Central memory CD8-positive, alpha-beta T cell (primary cell): Measurements from ENCODE around the gene CFAP73.

ENCODE experiments used
- ATAC-seq: fragments of 150-1000 bp; cut with Tn5 transposase; replicated peaks from 2 replicates; pipeline ENCODE4 v1.10.0; 2022; ENCODE audit warnings: mild to moderate bottlenecking, moderate FRiP score, moderate number of reproducible peaks; ENCODE audit not compliant: poor library complexity, severe bottlenecking; ENCODE audit errors: extremely low read depth
- DNase-seq, 2 donors: peaks; one replicate each; pipeline ENCODE4 v3.0.0; 2021; ENCODE audit warnings: low spot score in 2 of 2
- H3K27ac Mint-ChIP-seq: one replicate; pipeline ENCODE4 v1.8.0; 2022; ENCODE audit warnings: low read depth, mild to moderate bottlenecking, moderate library complexity, mixed read lengths
- H3K27me3 Mint-ChIP-seq: one replicate; pipeline ENCODE4 v1.8.0; 2022; ENCODE audit warnings: mixed read lengths
- H3K36me3 Mint-ChIP-seq: one replicate; pipeline ENCODE4 v1.8.0; 2022; ENCODE audit warnings: mild to moderate bottlenecking, moderate library complexity, mixed read lengths; ENCODE audit not compliant: insufficient read depth
- H3K4me1 Mint-ChIP-seq: one replicate; pipeline ENCODE4 v1.8.0; 2022; ENCODE audit warnings: mixed read lengths
- H3K4me3 Mint-ChIP-seq: one replicate; pipeline ENCODE4 v1.8.0; 2022; ENCODE audit warnings: mild to moderate bottlenecking, moderate library complexity, mixed read lengths
- H3K9me3 Mint-ChIP-seq: one replicate; pipeline ENCODE4 v1.8.0; 2022; ENCODE audit warnings: mixed read lengths

CFAP73 gene

GRCh38 chr12:113184098-113184899 lies 34.8 kb downstream of the CFAP73 start:
- no peak for DNase-seq
- peak overlapping the region; percentile 86 for H3K4me3 Mint-ChIP-seq
- H3K27me3 Mint-ChIP-seq = no peaks in the 10 kb centered on the region
- H3K27ac Mint-ChIP-seq = peak overlapping the region; percentile 91
- peaks cover 29% of the 10 kb centered on the region for H3K36me3 Mint-ChIP-seq
- peak; percentile 67 for ATAC-seq
- no peaks in the 10 kb centered on the region for H3K9me3 Mint-ChIP-seq
- H3K4me1 Mint-ChIP-seq = peaks cover 23% of the 10 kb centered on the region

DNA sequence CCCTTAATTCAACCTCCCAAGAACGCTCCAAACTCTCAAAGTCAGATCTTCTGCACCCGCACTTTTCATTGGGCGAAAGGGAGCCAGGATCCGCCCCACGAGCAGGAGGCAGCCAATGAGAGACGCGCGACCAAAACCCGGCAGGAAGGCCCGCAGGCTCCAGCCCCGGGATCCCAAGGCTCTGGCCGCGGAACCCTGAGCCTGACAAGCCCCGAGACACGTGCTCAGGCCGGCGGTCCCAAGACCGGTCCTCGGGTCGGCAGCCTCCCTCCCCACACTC lies 35.3 kb downstream of the CFAP73 start:
- peaks cover 26% of the 10 kb centered on the region for H3K4me1 Mint-ChIP-seq

GRCh38 chr12:113185180-113186032 lies 35.9 kb downstream of the CFAP73 start, which contains the start of the genes DDX54 and RITA1:
Gene DDX54 (minus strand): TSS chr12:113185478. CDS start chr12:113185451, 27 bp downstream.
Gene RITA1 (plus strand): TSS chr12:113185721. CDS start chr12:113186747, 1,026 bp downstream.
- Mint-ChIP-seq H3K27ac (peak within 1 kb of the TSS; percentile 91), H3K36me3 (peaks cover 23% of the 10 kb centered on the region), H3K4me3 (peak within 1 kb of the TSS; percentile 86), H3K27me3 (no peaks in the 10 kb centered on the region), H3K4me1 (peaks cover 26% of the 10 kb centered on the region), H3K9me3 (no peaks in the 10 kb centered on the region)
- peak; percentile 74 to 86 for DNase-seq
- ATAC-seq = peak; percentile 59

More for the DNA sequence above, 35.3 kb downstream of the CFAP73 start:
- Mint-ChIP-seq H3K9me3 (no peaks in the 10 kb centered on the region), H3K36me3 (peaks cover 25% of the 10 kb centered on the region), H3K27me3 (no peaks in the 10 kb centered on the region), H3K27ac (peak overlapping the region; percentile 91), H3K4me3 (peak overlapping the region; percentile 86)
- DNase-seq (peak; percentile 83 to 85), ATAC-seq (peak; percentile 83)

- peaks cover 26% of the 10 kb centered on the region for H3K4me1 Mint-ChIP-seq
- no peak for ATAC-seq
- H3K36me3 Mint-ChIP-seq = peaks cover 22% of the 10 kb centered on the region
Measured at GRCh38 chr12:113186033-113186365, 36.5 kb downstream of the CFAP73 start.

GRCh38 chr12:113186666-113187325 lies 37.3 kb downstream of the CFAP73 start:
- DNase-seq (no peak), ATAC-seq (no peak)
- Mint-ChIP-seq H3K36me3 (peaks cover 20% of the 10 kb centered on the region), H3K27me3 (no peaks in the 10 kb centered on the region), H3K27ac (peak overlapping the region; percentile 82), H3K9me3 (no peaks in the 10 kb centered on the region), H3K4me3 (peak overlapping the region; percentile 86), H3K4me1 (peaks cover 26% of the 10 kb centered on the region)

More at GRCh38 chr12:113186033-113186365, 36.5 kb downstream of the CFAP73 start:
- Mint-ChIP-seq H3K27ac (peak overlapping the region; percentile 91), H3K9me3 (no peaks in the 10 kb centered on the region), H3K4me3 (peak overlapping the region; percentile 86), H3K27me3 (no peaks in the 10 kb centered on the region)
- DNase-seq = no peak

- DNase-seq (no peak), ATAC-seq (no peak)
- no peak overlapping the region for H3K27ac Mint-ChIP-seq
- no peaks in the 10 kb centered on the region for H3K9me3 Mint-ChIP-seq
- H3K4me3 Mint-ChIP-seq = no peak overlapping the region
- peaks cover 15% of the 10 kb centered on the region for H3K36me3 Mint-ChIP-seq
- peaks cover 20% of the 10 kb centered on the region for H3K4me1 Mint-ChIP-seq
- H3K27me3 Mint-ChIP-seq = no peaks in the 10 kb centered on the region
Measured at GRCh38 chr12:113189361-113189760, 39.8 kb downstream of the CFAP73 start.

GRCh38 chr12:113190761-113191160 lies 41.2 kb downstream of the CFAP73 start:
- DNase-seq (no peak), ATAC-seq (no peak)
- Mint-ChIP-seq H3K4me1 (peaks cover 20% of the 10 kb centered on the region), H3K27ac (no peak overlapping the region), H3K27me3 (no peaks in the 10 kb centered on the region), H3K36me3 (peaks cover 12% of the 10 kb centered on the region), H3K4me3 (no peak overlapping the region), H3K9me3 (no peaks in the 10 kb centered on the region)

GRCh38 chr12:113191227-113191626 lies 41.7 kb downstream of the CFAP73 start:
- Mint-ChIP-seq H3K27me3 (no peaks in the 10 kb centered on the region), H3K27ac (no peak overlapping the region), H3K9me3 (no peaks in the 10 kb centered on the region), H3K4me1 (peaks cover 17% of the 10 kb centered on the region), H3K36me3 (peaks cover 13% of the 10 kb centered on the region), H3K4me3 (no peak overlapping the region)
- ATAC-seq (no peak), DNase-seq (no peak)

GRCh38 chr12:113194971-113195391 lies 45.5 kb downstream of the CFAP73 start:
- Mint-ChIP-seq H3K27ac (no peak overlapping the region), H3K36me3 (peaks cover 10% of the 10 kb centered on the region), H3K27me3 (no peaks in the 10 kb centered on the region), H3K9me3 (no peaks in the 10 kb centered on the region), H3K4me1 (no peaks in the 10 kb centered on the region), H3K4me3 (no peak overlapping the region)
- DNase-seq = no peak
- ATAC-seq = no peak

DNA sequence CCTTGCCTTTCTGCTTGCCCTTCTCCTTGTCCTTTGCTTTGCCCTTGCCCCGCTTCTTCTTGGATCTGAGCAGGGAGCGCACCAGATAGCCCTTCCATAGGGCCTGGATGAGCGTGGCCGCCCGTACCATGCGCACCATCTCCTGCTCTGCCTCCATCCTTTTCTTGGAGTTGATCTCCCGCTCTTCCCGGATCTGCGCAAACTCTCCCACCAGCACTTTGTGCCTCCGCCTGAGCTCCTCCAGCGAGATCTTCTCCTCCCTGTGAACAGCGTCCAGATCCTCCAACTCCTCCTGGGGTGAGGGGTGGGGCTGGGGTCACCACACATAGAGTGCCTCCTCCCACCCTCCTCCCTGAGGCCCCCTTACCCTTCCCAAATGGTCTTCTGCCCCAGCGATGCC lies 46.1 kb downstream of the CFAP73 start:
- Mint-ChIP-seq H3K4me3 (no peak overlapping the region), H3K27me3 (no peaks in the 10 kb centered on the region), H3K9me3 (no peaks in the 10 kb centered on the region), H3K36me3 (peaks cover 10% of the 10 kb centered on the region), H3K4me1 (no peaks in the 10 kb centered on the region), H3K27ac (peak overlapping the region; percentile 89)
- DNase-seq = no peak
- ATAC-seq = no peak

GRCh38 chr12:113196582-113196981 lies 47.1 kb downstream of the CFAP73 start:
- H3K9me3 Mint-ChIP-seq = no peaks in the 10 kb centered on the region
- peaks cover 9% of the 10 kb centered on the region for H3K36me3 Mint-ChIP-seq
- H3K27ac Mint-ChIP-seq = no peak overlapping the region
- no peaks in the 10 kb centered on the region for H3K27me3 Mint-ChIP-seq
- H3K4me3 Mint-ChIP-seq = no peak overlapping the region
- ATAC-seq = no peak
- no peak for DNase-seq
- no peaks in the 10 kb centered on the region for H3K4me1 Mint-ChIP-seq

DNA sequence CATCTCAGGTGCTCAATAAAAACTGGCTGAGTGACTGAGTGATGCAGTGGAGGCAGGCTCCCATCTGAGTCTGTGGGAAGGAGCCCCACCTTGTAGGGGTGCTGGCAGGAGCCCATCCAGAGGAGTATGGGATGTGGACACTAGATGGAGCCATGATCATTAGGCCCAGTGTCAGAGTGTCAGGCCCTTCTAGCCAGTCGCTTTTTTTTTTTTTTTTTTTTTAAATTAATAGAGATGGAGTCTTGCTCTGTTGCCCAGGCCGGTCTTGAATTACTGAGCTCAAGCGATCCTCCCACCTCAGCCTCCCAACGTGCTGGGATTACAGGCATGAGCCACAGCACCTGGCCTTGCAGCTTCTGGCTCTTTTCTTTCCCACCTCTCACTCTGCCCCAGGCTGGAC lies 47.5 kb downstream of the CFAP73 start:
- Mint-ChIP-seq H3K27ac (peak overlapping the region; percentile 41), H3K27me3 (no peaks in the 10 kb centered on the region), H3K4me1 (no peaks in the 10 kb centered on the region), H3K9me3 (no peaks in the 10 kb centered on the region), H3K36me3 (peaks cover 7% of the 10 kb centered on the region), H3K4me3 (no peak overlapping the region)
- DNase-seq (peak; percentile 21 to 54), ATAC-seq (peak; percentile 94)
